ENCODE data around the gene DSN1.
"Not testable (repeated sequence)": the region's sequence is repeated elsewhere in the genome, so short reads cannot be mapped to it uniquely, and the experiment has no call there.

Gene DSN1

GRCh38 chr20:36773597-36774390 lies at the start of gene DSN1:
DSN1 (minus strand) TSS chr20:36773763; CDS start chr20:36771458, 2,305 bp downstream.
- DNase-seq (ENCODE audit: low read depth), result peak; percentile 92

GRCh38 chr20:36823121-36823520 lies 49.6 kb upstream of the DSN1 start:
- no peak for DNase-seq (ENCODE audit: low read depth)

DNA sequence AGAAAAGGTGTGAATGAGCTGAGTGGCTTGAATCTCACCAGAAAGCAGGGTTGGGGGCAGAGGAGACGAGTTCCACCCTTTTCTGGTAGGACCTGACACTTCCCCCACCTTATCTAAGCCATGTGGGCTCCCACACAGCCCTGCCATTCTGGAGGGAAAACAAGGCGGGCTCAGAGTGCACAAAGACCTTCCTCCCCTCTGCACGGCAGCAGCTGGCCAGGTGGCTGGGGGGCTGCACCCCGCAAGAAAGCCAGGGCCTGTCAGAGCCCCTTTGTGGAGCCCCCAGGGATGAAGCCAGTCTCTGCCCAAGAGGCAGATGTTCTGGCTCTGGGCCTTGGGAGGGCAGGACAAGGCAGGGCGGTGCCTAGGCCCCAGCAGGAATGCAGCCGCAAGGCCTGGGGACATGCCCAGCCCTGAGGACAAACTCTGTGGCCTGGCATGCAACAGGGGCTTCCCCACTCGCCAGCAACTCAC lies 48.4 kb upstream of the DSN1 start:
- DNase-seq (ENCODE audit: low read depth), result no peak

- DNase-seq (ENCODE audit: low read depth), result no peak
Measured at GRCh38 chr20:36820928-36821327, 47.4 kb upstream of the DSN1 start.

DNA sequence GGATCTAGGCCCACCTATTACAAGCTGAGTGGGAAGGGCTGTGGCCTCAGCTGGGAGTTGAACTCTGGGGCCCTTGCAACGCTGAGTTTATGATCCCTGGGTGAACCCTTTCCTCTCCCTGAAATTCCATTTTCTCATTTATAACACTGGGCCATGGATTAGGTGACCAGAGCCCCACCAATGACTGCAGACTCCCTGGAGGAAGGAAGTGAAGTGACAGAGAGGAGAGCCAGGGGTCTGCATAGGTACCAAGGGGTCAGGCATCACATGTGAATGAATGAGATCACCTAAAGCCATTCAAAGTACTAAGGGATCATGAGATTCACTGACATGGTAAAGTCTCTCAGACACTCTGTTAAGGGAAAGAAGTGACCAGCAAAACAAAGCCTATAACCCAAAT lies 46.5 kb upstream of the DSN1 start:
- DNase-seq (ENCODE audit: low read depth), result no peak

- DNase-seq (ENCODE audit: low read depth), result no peak
Measured at GRCh38 chr20:36819659-36820058, 46.1 kb upstream of the DSN1 start.

DNA sequence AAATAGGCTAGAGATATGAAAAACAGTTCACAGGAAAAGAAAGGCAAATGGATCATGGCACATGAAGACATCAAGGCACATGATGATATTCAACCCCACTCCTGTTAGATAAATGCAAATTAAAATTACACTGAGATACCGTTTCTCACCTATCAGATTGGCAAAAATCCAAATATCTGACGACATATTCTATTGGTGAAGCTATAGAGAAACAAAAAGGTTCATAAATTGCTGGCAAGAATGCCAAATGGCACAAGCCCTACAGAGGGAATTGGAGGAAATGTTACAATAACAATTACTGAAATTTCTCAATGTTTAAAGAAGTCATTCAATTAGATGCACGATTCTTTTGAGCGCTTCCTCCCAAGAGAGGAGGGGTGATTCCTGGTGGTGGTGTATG lies 45.3 kb upstream of the DSN1 start:
- DNase-seq (ENCODE audit: low read depth), result no peak

DNA sequence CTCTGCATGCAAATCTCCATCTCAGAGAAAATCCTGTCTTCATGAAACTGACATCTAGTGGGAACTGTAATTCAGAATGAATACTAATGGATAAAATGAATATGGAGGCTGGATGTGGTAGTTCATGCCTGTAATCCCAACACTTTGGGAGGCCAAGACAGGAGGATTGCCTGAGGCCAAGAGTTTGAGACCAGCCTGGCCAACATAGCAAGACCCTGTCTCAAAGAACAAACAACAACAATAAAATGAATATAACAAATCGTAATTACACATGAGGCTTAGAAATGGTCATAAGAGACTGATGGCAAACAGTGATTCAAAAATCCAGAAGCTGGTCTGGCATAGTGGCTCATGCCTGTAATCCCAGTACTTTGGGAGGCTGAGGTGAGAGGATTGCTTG lies 44.6 kb upstream of the DSN1 start:
- DNase-seq (ENCODE audit: low read depth), result no peak

DNA sequence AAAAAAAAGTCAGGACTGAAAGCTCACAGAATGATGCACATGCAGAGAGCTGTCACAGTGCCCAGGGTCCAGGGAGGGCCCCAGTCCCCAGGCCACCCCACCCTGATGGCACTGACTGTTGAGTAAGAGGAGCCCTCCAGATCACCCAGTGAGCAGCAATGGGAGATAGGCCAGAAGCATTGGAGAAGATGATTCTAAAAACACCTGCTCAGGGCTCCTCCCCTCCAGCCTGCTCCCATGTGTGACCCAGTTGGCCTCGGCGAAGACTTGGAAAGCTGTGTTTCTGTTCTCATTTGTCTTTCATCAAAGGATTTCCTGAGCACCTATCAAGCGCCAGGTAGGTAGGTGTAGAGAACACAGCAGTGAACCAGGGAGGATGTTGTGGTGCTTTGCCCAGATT lies 43.9 kb upstream of the DSN1 start:
- no peak for DNase-seq (ENCODE audit: low read depth)

GRCh38 chr20:36815454-36816091 lies 42.0 kb upstream of the DSN1 start:
- no peak for DNase-seq (ENCODE audit: low read depth)

DNA sequence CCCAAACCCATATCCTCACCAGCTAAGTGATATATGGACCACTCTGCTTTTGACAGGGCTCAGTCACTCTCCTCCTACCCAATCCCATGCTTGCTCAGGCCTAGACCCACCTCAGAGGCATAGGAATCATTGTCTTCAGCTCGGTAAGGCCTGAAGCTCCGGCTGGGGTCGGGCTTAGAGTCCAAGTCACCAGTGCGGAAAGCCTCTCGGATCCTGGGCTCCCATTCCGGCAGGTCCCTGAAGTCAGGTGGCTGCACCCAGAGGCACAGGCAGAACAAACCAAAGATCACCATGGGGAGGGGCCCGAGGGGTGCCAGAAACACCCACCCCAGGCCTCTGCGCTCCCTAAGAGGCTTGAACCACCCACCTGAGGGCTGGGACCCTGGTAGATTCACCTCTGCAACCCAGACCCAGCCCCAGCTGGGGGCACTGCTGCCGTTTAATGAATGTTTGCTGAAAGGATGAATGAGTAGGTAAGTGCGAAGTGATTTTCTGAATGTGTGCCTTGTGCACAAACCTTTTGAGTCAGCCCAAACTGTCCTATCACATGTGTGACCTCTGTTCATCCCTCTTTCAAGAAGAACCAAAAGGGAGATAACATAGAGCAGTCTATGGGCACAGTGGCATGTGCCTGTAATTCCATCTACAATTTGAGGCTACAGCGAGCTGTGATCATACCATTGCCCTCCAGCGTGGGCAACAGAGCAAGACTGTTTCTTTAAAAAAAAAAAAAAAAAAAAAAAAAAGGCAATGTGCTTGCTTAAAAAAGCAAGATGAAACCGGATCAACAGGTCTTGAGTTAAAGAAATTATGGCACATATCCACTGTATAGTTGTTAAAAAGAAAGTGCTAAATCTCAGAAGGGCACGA lies 39.3 kb upstream of the DSN1 start:
- DNase-seq (ENCODE audit: low read depth), result no peak

DNA sequence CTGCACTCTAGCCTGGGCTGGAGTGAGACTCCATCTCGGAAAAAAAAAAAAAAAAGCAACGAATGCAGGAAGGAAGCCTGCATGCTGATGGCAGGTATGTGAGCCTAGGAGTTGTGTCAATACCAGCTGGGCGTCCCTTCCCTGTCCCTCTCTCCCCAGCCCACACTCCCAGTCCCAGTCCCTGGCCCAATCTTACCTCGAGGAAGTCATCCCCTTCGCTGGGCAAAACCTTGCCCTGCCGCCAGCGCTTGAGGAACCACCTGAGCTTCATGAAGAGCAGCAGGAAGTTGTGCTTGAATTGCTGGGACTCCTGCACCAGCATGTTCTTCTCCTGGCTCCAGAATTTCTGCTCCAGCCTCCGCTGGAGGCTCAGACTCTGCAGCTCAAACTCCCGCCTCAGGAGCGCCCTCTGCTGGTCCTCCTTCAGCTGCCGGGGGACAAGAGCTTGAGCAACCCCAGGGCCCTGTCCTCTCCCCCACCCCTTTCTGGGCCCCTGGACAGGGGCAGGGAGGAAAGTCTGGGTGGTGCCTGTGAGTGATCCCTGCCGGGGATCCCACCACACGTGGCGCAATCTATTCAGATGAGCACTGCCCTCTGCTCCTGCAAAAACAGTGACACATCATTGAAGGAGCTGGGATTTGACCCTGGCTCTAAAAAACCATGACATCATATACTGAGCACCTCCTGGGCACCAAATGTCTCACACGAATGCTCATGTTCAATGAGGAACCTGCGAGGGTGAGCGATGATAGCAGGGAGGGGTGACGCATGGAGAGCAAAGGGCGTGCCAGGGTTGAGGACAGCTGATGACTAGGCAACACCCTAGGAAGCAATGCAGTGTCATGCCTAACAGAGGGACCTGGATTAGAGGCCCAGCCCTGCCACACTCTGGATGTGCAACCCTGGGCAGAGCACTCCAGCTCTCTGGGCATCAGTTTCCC lies 35.0 kb upstream of the DSN1 start:
- DNase-seq (ENCODE audit: low read depth), result peak; percentile 18

- DNase-seq (ENCODE audit: low read depth), result no peak
Measured at GRCh38 chr20:36806049-36806448, 32.5 kb upstream of the DSN1 start.

DNA sequence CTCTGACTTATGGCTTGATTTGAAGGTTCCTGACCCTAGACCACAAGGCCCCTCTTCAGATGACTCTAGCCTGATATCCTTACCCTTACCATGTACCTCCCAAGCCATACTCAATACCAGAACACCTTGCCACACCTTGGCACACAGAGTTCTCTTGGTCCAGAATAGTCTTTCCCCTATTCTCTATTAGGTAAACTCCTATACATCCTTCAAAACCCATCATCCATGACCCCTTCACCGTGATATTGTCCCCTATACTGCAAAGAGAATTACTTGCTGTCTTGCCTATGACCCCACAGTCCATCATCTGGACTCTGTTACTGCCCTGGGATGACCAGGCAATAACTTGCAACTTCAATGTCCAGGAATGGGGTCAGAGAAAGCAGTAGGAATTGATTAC lies 31.8 kb upstream of the DSN1 start:
- no peak for DNase-seq (ENCODE audit: low read depth)

DNA sequence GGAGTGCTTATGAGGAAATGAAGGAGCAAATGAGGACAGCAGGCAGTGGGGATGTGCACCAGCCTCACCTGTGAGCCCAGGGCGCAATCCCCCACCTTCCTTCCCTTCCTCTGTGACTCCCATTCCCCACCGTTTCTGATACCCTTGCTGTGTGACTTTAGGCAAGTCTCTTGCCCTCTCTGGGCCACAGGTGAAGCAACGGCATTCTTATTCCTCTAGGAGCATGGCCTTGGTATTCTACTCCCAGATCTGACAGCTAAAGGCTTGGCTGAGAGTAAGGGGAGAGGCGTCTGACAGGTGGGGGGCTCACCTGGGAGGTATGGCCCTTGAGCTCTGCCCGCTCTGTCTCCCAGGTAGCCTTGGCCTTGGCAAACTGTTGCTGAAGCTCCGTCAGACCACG lies 30.9 kb upstream of the DSN1 start:
- DNase-seq (ENCODE audit: low read depth), result no peak

- no peak for DNase-seq (ENCODE audit: low read depth)
Measured at GRCh38 chr20:36802326-36803222, 29.0 kb upstream of the DSN1 start.

DNA sequence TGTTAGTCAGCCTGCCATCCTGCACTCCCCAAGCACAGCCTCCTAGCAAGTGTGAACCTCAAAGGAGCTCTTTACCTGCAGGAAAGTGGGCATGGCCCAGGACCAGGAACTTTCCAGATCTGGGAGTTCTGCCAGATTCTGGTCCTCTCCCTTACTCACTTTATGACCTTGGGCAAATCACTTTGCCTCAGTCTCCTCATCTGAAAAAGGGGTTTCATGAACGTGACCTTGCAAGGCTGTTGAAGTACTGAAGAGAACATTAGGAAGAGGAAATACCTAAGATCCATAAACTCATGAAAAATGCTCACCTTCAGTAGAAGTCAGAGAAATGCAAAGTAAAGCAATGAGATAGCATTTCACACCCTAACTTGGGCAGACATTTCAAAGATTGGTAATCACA lies 26.8 kb upstream of the DSN1 start:
- no peak for DNase-seq (ENCODE audit: low read depth)

DNA sequence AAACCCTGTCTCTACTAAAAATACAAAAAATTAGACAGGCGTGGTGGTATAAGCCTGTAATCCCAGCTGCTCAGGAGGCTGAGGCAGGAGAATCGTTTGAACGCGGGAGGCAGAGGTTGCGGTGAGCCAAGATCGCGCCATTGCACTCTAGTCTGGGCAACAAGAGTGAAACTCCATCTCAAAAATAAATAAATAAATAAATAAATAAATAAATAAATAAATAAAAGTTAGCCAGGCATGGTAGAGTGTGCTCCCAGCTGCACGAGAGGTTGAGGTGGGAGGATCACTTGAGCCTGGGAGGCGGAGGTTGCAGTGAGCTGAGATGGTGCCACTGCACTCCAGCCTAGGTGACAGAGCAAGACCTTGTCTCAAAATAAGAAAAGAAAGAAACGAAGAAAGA lies 25.8 kb upstream of the DSN1 start:
- not testable (repeated sequence) for DNase-seq (ENCODE audit: low read depth)

DNA sequence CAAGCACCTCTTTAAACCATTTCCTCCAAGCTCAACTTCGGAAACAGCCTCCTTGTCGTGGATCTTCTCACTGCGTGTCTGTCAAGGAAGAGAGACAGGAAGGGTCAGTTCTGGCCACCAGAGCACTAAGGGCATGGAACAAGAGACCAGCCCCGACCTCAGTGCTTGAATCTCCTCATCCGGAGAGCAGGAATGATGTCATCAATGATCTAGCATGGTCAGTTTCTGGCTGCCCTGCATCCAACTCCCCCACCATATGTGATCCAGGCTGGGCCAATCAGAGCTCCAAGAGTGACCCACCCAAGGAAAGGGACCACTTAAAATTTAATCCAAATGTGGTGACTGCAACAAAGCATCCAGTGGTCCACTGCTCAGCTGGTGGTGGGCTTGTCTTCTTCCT lies 23.3 kb upstream of the DSN1 start:
- DNase-seq (ENCODE audit: low read depth), result no peak

DNA sequence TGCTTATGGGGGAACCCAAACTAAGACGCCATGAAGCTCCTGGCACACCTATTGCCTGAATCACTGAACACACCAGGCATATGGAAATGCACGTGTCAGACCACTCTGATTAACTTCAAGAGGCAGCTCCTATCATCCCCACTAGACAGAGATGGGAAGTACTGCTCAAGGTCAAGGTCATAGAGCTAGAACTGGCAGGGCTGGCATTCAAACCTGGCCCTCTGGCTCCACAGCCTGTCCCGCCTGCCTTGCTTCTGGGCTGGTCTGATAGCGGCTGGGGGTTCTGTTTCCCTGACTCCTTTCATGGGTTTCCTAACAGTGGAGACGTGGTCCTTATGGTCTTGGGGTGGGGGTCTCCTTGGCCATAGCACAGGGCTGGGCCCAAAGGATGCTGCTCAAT lies 22.6 kb upstream of the DSN1 start:
- DNase-seq (ENCODE audit: low read depth), result no peak

DNA sequence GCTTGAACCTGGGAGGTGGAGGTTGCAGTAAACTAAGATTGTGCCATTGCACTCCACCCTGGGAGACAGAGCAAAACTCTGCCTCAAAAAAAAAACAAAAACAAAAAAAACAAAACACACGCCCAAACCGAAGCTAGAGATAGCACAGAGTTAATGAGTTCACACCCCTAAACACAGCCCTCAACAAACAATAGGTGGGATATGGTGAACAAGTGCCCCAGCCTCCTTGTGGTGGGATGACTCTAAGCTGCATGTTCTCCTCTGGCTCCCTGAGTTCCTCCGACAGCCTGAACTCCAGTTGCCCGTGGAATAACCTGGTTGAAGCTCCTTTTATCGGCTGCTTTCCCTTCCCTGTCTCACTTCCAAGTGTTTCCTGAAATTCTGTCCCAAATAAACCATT lies 22.1 kb upstream of the DSN1 start:
- DNase-seq (ENCODE audit: low read depth), result no peak

All from T-helper 22 cell (primary cell).